Measurements from ENCODE around the gene TERT. TPM values are rescaled to one million over a fixed set of nuclear protein-coding genes. Genes with fewer than 3 reads are reported as not detected.

TERT gene
- total and polyA plus RNA-seq, 2 of the 4 experiments (the other 2 are of a cell fraction): not detected

- Histone ChIP-seq H4K91ac (ENCODE audit: insufficient read depth, low read depth, low read length) (no peak overlapping the region), H2BK20ac (ENCODE audit: low read depth, low read length) (no peak overlapping the region), H3K27me3 (ENCODE audit: control insufficient read depth, insufficient read depth, low read length) (no peaks in the 10 kb centered on the region), H2BK5ac (ENCODE audit: low read depth, low read length, poor library complexity, severe bottlenecking) (no peak overlapping the region), H3K4me3 (ENCODE audit: insufficient read depth, low read depth, low read length) (no peak overlapping the region), H3K23ac (ENCODE audit: low read depth, low read length) (no peak overlapping the region), H3K9me1 (ENCODE audit: insufficient read depth, low read length) (no peaks in the 10 kb centered on the region), H4K8ac (ENCODE audit: low read depth in 2 of 2, low read length in 2 of 2) (no peak overlapping the region), H4K20me1 (ENCODE audit: insufficient read depth, low read length) (no peaks in the 10 kb centered on the region), H4K5ac (ENCODE audit: low read depth, low read length) (no peak overlapping the region), H2AK9ac (replicated peaks; ENCODE audit: low read depth, low read length, poor library complexity) (no peak overlapping the region), H3K14ac (replicated peaks; ENCODE audit: low read depth, low read length) (no peak overlapping the region), H3K9me3 (ENCODE audit: control insufficient read depth, insufficient read depth, low read length) (peaks cover 46% of the 10 kb centered on the region), H2AK5ac (ENCODE audit: low read depth, low read length) (no peak overlapping the region), H3K36me3 (ENCODE audit: control insufficient read depth, insufficient read depth, low read length) (no peaks in the 10 kb centered on the region), H3K18ac (ENCODE audit: low read depth, low read length) (no peak overlapping the region), H3K56ac (ENCODE audit: extremely low read depth, insufficient read depth, low read length) (no peak overlapping the region), H2BK15ac (ENCODE audit: low read depth, low read length) (no peak overlapping the region), H3K27ac (ENCODE audit: insufficient read depth, low read length) (no peak overlapping the region), H3K4ac (ENCODE audit: low read depth, low read length) (no peak overlapping the region), H3K9ac (ENCODE audit: low read depth, low read length) (no peak overlapping the region), H3K4me1 (ENCODE audit: control insufficient read depth, insufficient read depth, low read length) (no peaks in the 10 kb centered on the region), H2AFZ (replicated peaks; ENCODE audit: low read length, poor library complexity) (no peak overlapping the region), H2BK120ac (ENCODE audit: low read depth, low read length) (no peak overlapping the region), H3K79me1 (ENCODE audit: low read depth in 1 of 2, low read length in 2 of 2) (no peaks in the 10 kb centered on the region), H3K4me2 (ENCODE audit: low read depth, low read length) (no peak overlapping the region)
- ATAC-seq (ENCODE audit: low read depth) (no peak), DNase-seq (no peak)
- ChIA-PET POLR2A (ENCODE audit: unreplicated experiment) (no interaction called here), CTCF (no interaction called here)
- 76% methylated on average over 8 of the region's 15 CpGs; no CpG with 5 or more reads in 1 of the 2 experiments for WGBS, 2 experiments (ENCODE audit: extremely low coverage in 2 of 2, insufficient read length in 1 of 2)
- no TSS peak for BruUV-seq (replicated peaks)
- dilution Hi-C loops (cut with HindIII; ENCODE audit: low sequenced_read_pairs, unreplicated experiment) (no loop called here), intact Hi-C loops (cut with micrococcal nuclease) (no loop called here), in situ Hi-C loops (cut with MboI; ENCODE audit: low sequenced_read_pairs) (no loop called here)
- no peak for TF ChIP-seq CEBPB (IDR thresholded peaks at IDR 0.05; ENCODE audit: low read depth, low read length)
- TF ChIP-seq FOS (IDR thresholded peaks at IDR 0.05; ENCODE audit: low read depth, low read length): no peak
- TF ChIP-seq BHLHE40 (IDR thresholded peaks at IDR 0.05; ENCODE audit: low read depth, low read length): no peak
- TF ChIP-seq RCOR1 (IDR thresholded peaks at IDR 0.05; ENCODE audit: insufficient replicate concordance, low read length): no peak
- TF ChIP-seq CTCF (conservative IDR thresholded peaks at IDR 0.05; ENCODE audit: low read depth, low read length): no peak
- TF ChIP-seq POLR2A (IDR thresholded peaks at IDR 0.05; ENCODE audit: low read depth, low read length): no peak
- TF ChIP-seq, protein P1, sequence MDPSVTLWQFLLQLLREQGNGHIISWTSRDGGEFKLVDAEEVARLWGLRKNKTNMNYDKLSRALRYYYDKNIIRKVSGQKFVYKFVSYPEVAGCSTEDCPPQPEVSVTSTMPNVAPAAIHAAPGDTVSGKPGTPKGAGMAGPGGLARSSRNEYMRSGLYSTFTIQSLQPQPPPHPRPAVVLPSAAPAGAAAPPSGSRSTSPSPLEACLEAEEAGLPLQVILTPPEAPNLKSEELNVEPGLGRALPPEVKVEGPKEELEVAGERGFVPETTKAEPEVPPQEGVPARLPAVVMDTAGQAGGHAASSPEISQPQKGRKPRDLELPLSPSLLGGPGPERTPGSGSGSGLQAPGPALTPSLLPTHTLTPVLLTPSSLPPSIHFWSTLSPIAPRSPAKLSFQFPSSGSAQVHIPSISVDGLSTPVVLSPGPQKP (IDR thresholded peaks at IDR 0.05; ENCODE audit: borderline replicate concordance, low read depth, low read length): no peak
- TF ChIP-seq USF2 (IDR thresholded peaks at IDR 0.05; ENCODE audit: low read depth, low read length): no peak
- TF ChIP-seq MAZ (IDR thresholded peaks at IDR 0.05; ENCODE audit: borderline replicate concordance, low read depth, low read length): no peak
Observed at GRCh38 chr5:1265026-1265425, 29.8 kb downstream of the TERT start.
